ENCODE measurements around the gene BTBD9. TPM values are rescaled to one million over a fixed set of nuclear protein-coding genes. Genes with fewer than 3 reads are reported as not detected.

Gene BTBD9
- total RNA-seq, 4 donors from 2014 or later = 15.4 to 50.0 (median 21.9) TPM

- 92% methylated on average over 3 of the region's 3 CpGs for WGBS
- Histone ChIP-seq H3K4me3 (no peak overlapping the region), H3K4me1 (no peaks in the 10 kb centered on the region), H3K27ac (no peak overlapping the region), H3K36me3 (no peaks in the 10 kb centered on the region), H3K27me3 (no peaks in the 10 kb centered on the region), H3K9me3 (no peaks in the 10 kb centered on the region)
- no peak for DNase-seq (ENCODE audit: low spot score in 2 of 2)
- TF ChIP-seq POLR2A (IDR thresholded peaks at IDR 0.05) (no peak), EP300 (IDR thresholded peaks at IDR 0.05) (no peak), POLR2AphosphoS5 (IDR thresholded peaks at IDR 0.05) (no peak), CTCF (IDR thresholded peaks at IDR 0.05) (no peak)
Measured at GRCh38 chr6:38658418-38659167, 18.9 kb upstream of the BTBD9 start.

GRCh38 chr6:38656896-38657295 lies 17.2 kb upstream of the BTBD9 start:
- 100% methylated on average over 1 of the region's 1 CpG for WGBS
- no peak overlapping the region for H3K4me3 ChIP-seq
- H3K27ac ChIP-seq = no peak overlapping the region
- no peaks in the 10 kb centered on the region for H3K9me3 ChIP-seq
- no peaks in the 10 kb centered on the region for H3K4me1 ChIP-seq
- DNase-seq (ENCODE audit: low spot score in 2 of 2) = no peak
- no peaks in the 10 kb centered on the region for H3K27me3 ChIP-seq
- no peak for TF ChIP-seq CTCF (IDR thresholded peaks at IDR 0.05)
- no peak for TF ChIP-seq POLR2AphosphoS5 (IDR thresholded peaks at IDR 0.05)
- no peak for TF ChIP-seq EP300 (IDR thresholded peaks at IDR 0.05)
- TF ChIP-seq POLR2A (IDR thresholded peaks at IDR 0.05) = no peak
- H3K36me3 ChIP-seq = no peaks in the 10 kb centered on the region

- H3K4me1 ChIP-seq = no peaks in the 10 kb centered on the region
- no peak overlapping the region for H3K4me3 ChIP-seq
- no peak for DNase-seq (ENCODE audit: low spot score in 2 of 2)
- 90% methylated on average over 2 of the region's 2 CpGs for WGBS
- TF ChIP-seq EP300 (IDR thresholded peaks at IDR 0.05) (no peak), CTCF (IDR thresholded peaks at IDR 0.05) (no peak), POLR2A (IDR thresholded peaks at IDR 0.05) (no peak), POLR2AphosphoS5 (IDR thresholded peaks at IDR 0.05) (no peak)
- H3K9me3 ChIP-seq = no peaks in the 10 kb centered on the region
- H3K36me3 ChIP-seq = no peaks in the 10 kb centered on the region
- no peak overlapping the region for H3K27ac ChIP-seq
- no peaks in the 10 kb centered on the region for H3K27me3 ChIP-seq
Measured at GRCh38 chr6:38654263-38654662, 14.5 kb upstream of the BTBD9 start.

- Histone ChIP-seq H3K36me3 (no peaks in the 10 kb centered on the region), H3K9me3 (no peaks in the 10 kb centered on the region), H3K4me3 (no peak overlapping the region), H3K4me1 (no peaks in the 10 kb centered on the region), H3K27me3 (no peaks in the 10 kb centered on the region), H3K27ac (no peak overlapping the region)
- DNase-seq (ENCODE audit: low spot score in 2 of 2) = no peak
- WGBS = 98% methylated on average over 2 of the region's 2 CpGs
- no peak for TF ChIP-seq POLR2AphosphoS5 (IDR thresholded peaks at IDR 0.05)
- TF ChIP-seq POLR2A (IDR thresholded peaks at IDR 0.05) = no peak
- no peak for TF ChIP-seq EP300 (IDR thresholded peaks at IDR 0.05)
- TF ChIP-seq CTCF (IDR thresholded peaks at IDR 0.05) = no peak
Measured at GRCh38 chr6:38651121-38651784, 11.5 kb upstream of the BTBD9 start.

- 86% methylated on average over 5 of the region's 5 CpGs for WGBS
- Histone ChIP-seq H3K27me3 (no peaks in the 10 kb centered on the region), H3K4me1 (no peaks in the 10 kb centered on the region), H3K27ac (no peak overlapping the region), H3K36me3 (no peaks in the 10 kb centered on the region), H3K4me3 (no peak overlapping the region), H3K9me3 (no peaks in the 10 kb centered on the region)
- no peak for TF ChIP-seq EP300 (IDR thresholded peaks at IDR 0.05)
- TF ChIP-seq POLR2AphosphoS5 (IDR thresholded peaks at IDR 0.05) = no peak
- TF ChIP-seq CTCF (IDR thresholded peaks at IDR 0.05) = no peak
- no peak for TF ChIP-seq POLR2A (IDR thresholded peaks at IDR 0.05)
- no peak for DNase-seq (ENCODE audit: low spot score in 2 of 2)
Measured at GRCh38 chr6:38650207-38650752, 10.6 kb upstream of the BTBD9 start.
